Mammary epithelial cell (primary cell): ENCODE data around the gene TEX14.

Experiments used
- CTCF ChIP-seq, 2 donors: IDR thresholded peaks in 1 of 2; conservative IDR thresholded peaks in 1 of 2; 2 replicates each; pipeline ENCODE4 v1.5.1; 2011 to 2012; ENCODE audit warnings: inconsistent platforms in 2 of 2, low read length in 2 of 2, mild to moderate bottlenecking in 2 of 2, control low read depth in 1 of 2, low read depth in 1 of 2; ENCODE audit not compliant: insufficient read depth in 1 of 2; ENCODE audit errors: extremely low read depth in 1 of 2
- EZH2 ChIP-seq: IDR thresholded peaks from 2 replicates; pipeline ENCODE4 v1.6.1; 2012; ENCODE audit warnings: low read length, inconsistent platforms, borderline replicate concordance

- TF ChIP-seq CTCF (conservative IDR thresholded peaks at IDR 0.05 in 1 of 2, IDR thresholded peaks at IDR 0.05 in 1 of 2; ENCODE audit: extremely low read depth in 1 of 2, insufficient read depth in 1 of 2, low read depth in 1 of 2, low read length in 2 of 2) (no peak), EZH2 (no peak)
These were observed 49.3 kb upstream of the TEX14 start for GRCh38 chr17:58741121-58741625.
